ENCODE measurements around the gene LRRC55. TPM values are rescaled to one million over a fixed set of nuclear protein-coding genes. Genes with fewer than 3 reads are reported as not detected.
"Not testable (repeated sequence)": the region's sequence is repeated elsewhere in the genome, so short reads cannot be mapped to it uniquely, and the experiment has no call there.

The LRRC55 gene
- total RNA-seq, 2 experiments from 2014 or later: not detected

DNA sequence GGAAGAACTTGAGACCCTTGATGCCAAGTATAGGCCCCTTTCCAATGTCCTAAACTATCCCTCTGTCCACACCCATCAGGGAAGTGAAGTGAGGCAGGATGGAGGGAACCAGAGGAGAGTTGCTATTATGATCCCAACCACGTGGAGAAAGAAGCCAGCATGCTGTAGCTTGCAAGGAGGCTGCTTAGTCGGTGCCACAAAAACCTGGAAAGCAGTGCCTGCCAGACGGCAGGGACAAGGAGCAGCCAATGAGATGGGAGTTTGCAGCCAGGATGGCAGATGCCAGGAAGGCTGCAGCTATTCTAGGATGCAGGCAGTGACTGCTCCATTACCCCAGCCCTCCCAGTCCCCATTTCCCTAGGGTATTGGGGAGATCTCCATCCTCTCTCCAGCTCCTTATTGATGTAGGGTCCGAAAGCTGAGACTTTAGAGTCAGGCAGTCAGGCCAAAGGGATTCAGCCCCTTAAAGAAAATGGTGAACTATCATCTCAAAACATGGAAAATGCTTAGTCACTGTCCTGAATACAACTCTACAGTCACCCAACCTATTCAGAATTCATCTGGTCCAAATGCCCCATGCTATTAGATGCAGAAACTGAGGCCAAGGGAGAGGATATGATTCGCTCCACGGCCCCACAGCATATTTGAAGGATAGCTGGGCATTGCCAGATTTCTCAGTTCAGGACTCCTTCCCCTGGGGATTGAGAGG is 18.4 kb upstream of the LRRC55 start:
- POLR2A ChIA-PET: interaction anchor here (0.6 kb wide), 1 partner anchor 636 kb away, joined by 4 read pairs; no protein-coding TSS in a partner anchor
- Mint-ChIP-seq H3K27ac (no peak overlapping the region), H3K9me3 (ENCODE audit: insufficient read depth) (no peaks in the 10 kb centered on the region), H3K27me3 (ENCODE audit: low read depth) (peaks cover 9% of the 10 kb centered on the region), H3K4me3 (no peak overlapping the region), H3K36me3 (ENCODE audit: low read depth) (no peaks in the 10 kb centered on the region), H3K4me1 (ENCODE audit: low read depth) (no peaks in the 10 kb centered on the region)
- CTCF ChIA-PET: no interaction called here
- no peak for ATAC-seq
- DNase-seq: no peak

DNA sequence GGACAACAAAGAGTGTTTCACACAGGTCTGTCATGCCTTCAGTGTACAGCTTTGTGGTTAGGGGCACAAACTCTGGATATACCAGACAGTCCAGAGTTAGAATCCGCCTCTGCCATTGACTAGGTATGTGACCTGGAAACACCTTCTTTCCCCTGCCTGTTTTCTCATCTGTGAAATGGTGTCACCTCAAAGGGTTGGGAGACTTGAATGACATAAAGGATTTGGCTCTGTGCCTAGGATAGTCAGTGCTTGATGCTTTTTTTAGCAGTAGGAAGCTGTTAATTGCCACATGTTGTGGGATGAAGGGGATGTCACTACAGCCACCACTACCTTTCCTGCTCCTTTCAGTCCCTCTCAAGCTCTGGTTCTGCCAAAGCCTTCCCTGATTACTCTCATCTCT is 17.4 kb upstream of the LRRC55 start:
- H3K4me3 Mint-ChIP-seq: no peak overlapping the region
- no peak overlapping the region for H3K27ac Mint-ChIP-seq
- H3K27me3 Mint-ChIP-seq (ENCODE audit: low read depth): peaks cover 5% of the 10 kb centered on the region

DNA sequence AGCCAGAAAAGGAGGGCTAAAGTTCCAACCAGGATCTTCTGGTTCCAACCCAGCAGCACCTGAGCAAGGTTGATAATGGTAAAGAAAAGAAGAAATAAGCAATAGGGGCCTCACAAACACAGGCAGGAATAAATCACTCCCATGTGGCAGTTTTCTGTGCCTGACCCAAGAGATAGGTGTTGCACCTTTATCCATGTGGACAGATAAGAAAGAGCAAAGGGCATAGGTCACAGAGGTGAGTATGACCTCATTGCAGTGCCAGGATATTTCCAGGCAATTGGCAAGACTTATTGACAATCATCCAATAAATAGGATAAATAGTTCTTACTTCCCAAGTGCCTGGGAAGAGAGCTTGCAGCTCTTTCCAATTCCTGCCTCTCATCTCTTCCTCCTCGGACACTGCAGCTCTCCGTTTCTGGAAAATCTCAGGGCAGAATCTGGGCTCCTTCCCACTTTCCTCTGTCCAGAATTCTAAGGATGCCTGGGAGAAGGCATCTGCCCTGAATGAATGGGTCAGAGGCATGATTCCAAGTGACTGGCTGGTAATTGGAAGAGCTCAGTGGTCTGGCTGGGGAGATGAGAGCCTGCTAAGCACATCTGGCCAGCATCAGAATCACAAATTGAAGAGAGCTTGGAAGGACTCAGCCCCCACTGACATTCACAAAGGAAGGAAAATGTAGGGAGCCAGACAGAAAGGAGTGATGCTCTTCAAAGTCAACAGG is 14.5 kb upstream of the LRRC55 start:
- no peaks in the 10 kb centered on the region for H3K27me3 Mint-ChIP-seq (ENCODE audit: low read depth)
- no peak overlapping the region for H3K27ac Mint-ChIP-seq
- no peaks in the 10 kb centered on the region for H3K9me3 Mint-ChIP-seq (ENCODE audit: insufficient read depth)
- DNase-seq: no peak
- CTCF ChIA-PET: interaction anchor here (1.2 kb wide), 1 partner anchor 326 kb away, joined by 4 read pairs; no protein-coding TSS in a partner anchor
- no peaks in the 10 kb centered on the region for H3K4me1 Mint-ChIP-seq (ENCODE audit: low read depth)
- ATAC-seq: no peak
- H3K4me3 Mint-ChIP-seq: no peak overlapping the region
- POLR2A ChIA-PET: no interaction called here
- no peaks in the 10 kb centered on the region for H3K36me3 Mint-ChIP-seq (ENCODE audit: low read depth)

More for the DNA sequence above, 17.4 kb upstream of the LRRC55 start:
- Mint-ChIP-seq H3K36me3 (ENCODE audit: low read depth) (no peaks in the 10 kb centered on the region), H3K4me1 (ENCODE audit: low read depth) (no peaks in the 10 kb centered on the region), H3K9me3 (ENCODE audit: insufficient read depth) (no peaks in the 10 kb centered on the region)
- ATAC-seq: no peak
- ChIA-PET POLR2A (no interaction called here), CTCF (no interaction called here)
- no peak for DNase-seq

DNA sequence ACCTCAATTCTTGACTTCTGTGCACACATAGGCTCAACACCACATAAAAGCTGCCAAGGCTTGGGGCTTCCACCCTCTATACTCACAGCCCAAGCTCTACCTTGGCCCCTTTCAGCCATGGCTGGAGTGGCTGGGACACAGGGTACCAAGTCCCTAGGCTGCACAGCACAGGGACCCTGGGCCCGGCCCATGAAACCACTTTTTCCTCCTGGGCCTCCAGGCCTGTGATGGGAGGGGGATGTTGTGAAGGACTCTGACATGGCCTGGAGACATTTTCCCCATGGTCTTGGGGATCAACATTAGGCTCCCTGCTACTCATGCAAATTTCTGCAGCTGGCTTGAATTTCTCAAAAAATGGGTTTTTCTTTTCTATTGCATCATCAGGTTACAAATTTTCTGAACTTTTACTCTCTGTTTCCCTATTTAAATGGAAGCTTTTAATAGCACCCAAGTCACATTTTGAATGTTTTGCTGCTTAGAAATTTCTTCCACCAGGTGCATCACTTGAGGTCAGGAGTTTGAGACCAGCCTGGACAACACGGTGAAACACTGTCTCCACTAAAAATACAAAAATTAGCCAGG is 11.9 kb upstream of the LRRC55 start:
- DNase-seq; H3K27ac Mint-ChIP-seq; H3K27me3 Mint-ChIP-seq (ENCODE audit: low read depth); H3K4me3 Mint-ChIP-seq; POLR2A ChIA-PET; H3K36me3 Mint-ChIP-seq (ENCODE audit: low read depth); ATAC-seq; H3K4me1 Mint-ChIP-seq (ENCODE audit: low read depth); H3K9me3 Mint-ChIP-seq (ENCODE audit: insufficient read depth): not testable (repeated sequence)
- CTCF ChIA-PET: interaction anchor here (1.4 kb wide), 1 partner anchor 79 kb away, joined by 5 read pairs; no protein-coding TSS in a partner anchor

DNA sequence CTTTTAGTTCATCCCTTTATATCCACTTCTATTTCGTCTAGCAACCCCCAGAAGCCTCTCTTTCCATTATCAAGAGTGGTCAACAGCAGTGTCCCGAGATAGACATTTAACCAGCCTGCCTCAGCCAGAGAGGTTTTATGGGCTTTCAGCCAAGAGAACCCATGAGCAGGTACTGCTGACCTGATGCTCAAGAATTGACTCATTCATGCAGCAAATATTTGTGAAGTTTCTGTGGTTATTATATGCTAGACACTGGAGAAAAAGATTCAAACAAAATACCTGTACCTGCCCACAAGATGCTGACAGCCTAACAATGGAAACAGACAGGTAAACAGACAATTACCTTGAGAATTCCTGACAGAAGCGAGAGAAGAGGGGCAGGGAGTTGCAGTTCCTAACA is 9.7 kb upstream of the LRRC55 start:
- Mint-ChIP-seq H3K4me3 (no peak overlapping the region), H3K9me3 (ENCODE audit: insufficient read depth) (no peaks in the 10 kb centered on the region), H3K27me3 (ENCODE audit: low read depth) (peaks cover 5% of the 10 kb centered on the region), H3K4me1 (ENCODE audit: low read depth) (peaks cover 3% of the 10 kb centered on the region), H3K36me3 (ENCODE audit: low read depth) (no peaks in the 10 kb centered on the region), H3K27ac (no peak overlapping the region)
- ChIA-PET CTCF (no interaction called here), POLR2A (no interaction called here)
- ATAC-seq (no peak), DNase-seq (no peak)

DNA sequence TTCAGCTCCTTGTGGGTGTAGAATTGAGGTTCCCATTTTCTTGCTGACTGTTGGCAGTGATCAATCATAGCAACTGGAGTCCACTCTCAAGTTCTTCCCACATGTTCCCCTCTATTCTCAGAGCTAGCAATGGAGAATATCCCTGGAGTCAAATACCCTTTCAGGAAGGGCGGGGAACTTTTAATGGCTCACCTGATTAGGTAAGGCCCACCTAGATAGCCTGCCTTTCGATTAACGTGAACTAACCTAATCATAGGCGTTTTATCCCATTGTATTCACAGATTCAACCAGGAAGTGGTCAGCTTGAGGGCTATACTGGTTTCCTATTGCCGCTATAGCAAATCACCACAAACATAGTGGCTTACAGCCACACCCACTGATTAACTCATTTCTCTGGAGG is 7.1 kb upstream of the LRRC55 start:
- H3K36me3 Mint-ChIP-seq (ENCODE audit: low read depth): no peaks in the 10 kb centered on the region
- DNase-seq: no peak
- H3K9me3 Mint-ChIP-seq (ENCODE audit: insufficient read depth): no peaks in the 10 kb centered on the region
- peaks cover 3% of the 10 kb centered on the region for H3K4me1 Mint-ChIP-seq (ENCODE audit: low read depth)
- ATAC-seq: no peak
- H3K27me3 Mint-ChIP-seq (ENCODE audit: low read depth): peaks cover 9% of the 10 kb centered on the region
- POLR2A ChIA-PET: no interaction called here
- H3K4me3 Mint-ChIP-seq: no peak overlapping the region
- H3K27ac Mint-ChIP-seq: no peak overlapping the region
- CTCF ChIA-PET: no interaction called here

DNA sequence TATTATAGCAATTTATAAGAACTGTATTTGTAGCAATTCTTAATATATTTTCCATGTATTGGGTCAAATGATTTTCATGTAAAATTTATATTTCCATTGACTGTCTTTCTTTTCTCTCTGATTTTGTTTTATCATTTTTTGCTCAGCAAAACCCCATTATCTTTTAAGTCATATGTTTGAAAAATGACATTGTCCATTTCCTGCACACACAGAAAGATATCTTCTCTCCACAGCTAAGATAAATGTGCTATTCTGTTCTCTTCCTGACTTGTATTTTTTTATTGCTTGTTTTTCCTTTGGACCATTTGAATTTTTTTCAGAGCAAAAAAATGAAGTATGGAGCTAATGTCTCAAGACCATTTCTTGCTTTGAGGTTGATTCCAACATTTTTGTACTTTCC is 6.3 kb upstream of the LRRC55 start:
- DNase-seq: no peak
- Mint-ChIP-seq H3K4me3 (no peak overlapping the region), H3K27ac (no peak overlapping the region), H3K4me1 (ENCODE audit: low read depth) (peaks cover 3% of the 10 kb centered on the region), H3K9me3 (ENCODE audit: insufficient read depth) (no peaks in the 10 kb centered on the region), H3K27me3 (ENCODE audit: low read depth) (peaks cover 16% of the 10 kb centered on the region), H3K36me3 (ENCODE audit: low read depth) (no peaks in the 10 kb centered on the region)
- CTCF ChIA-PET: no interaction called here
- ATAC-seq: no peak
- POLR2A ChIA-PET: interaction anchor here (0.6 kb wide), 1 partner anchor 27 kb away, joined by 3 read pairs; no protein-coding TSS in a partner anchor

DNA sequence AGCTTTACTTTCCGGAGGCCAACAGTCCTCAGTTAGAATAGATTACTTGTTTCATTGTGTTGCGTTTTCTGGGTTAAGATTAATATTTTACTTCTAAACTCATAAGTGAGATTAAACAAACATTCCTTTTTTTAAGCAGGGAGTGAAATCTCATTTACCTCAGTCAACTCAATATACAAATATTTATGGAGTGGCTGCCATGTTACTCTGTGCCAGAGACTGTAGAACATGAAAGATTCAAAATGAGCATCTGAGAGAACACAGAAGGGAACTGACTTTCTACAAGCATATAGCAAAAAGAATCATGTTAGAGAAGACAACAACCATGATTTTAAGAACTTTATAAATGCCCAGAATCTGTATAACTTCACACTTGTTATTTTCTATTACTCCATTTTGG is 3.4 kb upstream of the LRRC55 start:
- Mint-ChIP-seq H3K27me3 (ENCODE audit: low read depth) (peaks cover 21% of the 10 kb centered on the region), H3K9me3 (ENCODE audit: insufficient read depth) (no peaks in the 10 kb centered on the region), H3K4me3 (no peak overlapping the region), H3K27ac (no peak overlapping the region), H3K4me1 (ENCODE audit: low read depth) (peaks cover 3% of the 10 kb centered on the region), H3K36me3 (ENCODE audit: low read depth) (no peaks in the 10 kb centered on the region)
- DNase-seq (no peak), ATAC-seq (no peak)
- ChIA-PET CTCF (no interaction called here), POLR2A (no interaction called here)

DNA sequence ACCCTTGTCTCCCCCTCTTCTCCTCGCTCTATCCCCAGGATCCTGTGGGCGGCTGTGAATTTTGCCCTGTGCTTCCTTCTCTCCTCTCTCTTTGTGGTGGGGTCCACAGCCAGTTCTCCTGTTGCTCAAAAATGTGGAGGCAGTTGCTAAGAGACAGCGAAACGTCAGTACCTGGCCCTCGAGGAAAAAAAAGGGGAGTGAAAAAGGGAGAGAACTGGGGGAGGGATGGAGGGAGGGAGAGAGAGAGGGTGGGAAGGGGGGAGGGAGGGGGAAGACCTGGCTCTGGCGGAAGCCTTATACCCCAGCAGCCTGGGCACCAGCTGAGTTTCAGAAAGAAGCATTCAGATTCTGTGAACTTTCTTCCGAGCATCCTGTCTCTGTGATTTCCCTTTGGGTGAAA is 2.1 kb upstream of the LRRC55 start:
- ChIA-PET CTCF (no interaction called here), POLR2A (no interaction called here)
- no peak overlapping the region for H3K27ac Mint-ChIP-seq
- no peak overlapping the region for H3K4me3 Mint-ChIP-seq
- ATAC-seq: no peak
- peaks cover 21% of the 10 kb centered on the region for H3K27me3 Mint-ChIP-seq (ENCODE audit: low read depth)
- no peaks in the 10 kb centered on the region for H3K9me3 Mint-ChIP-seq (ENCODE audit: insufficient read depth)
- DNase-seq: no peak
- H3K36me3 Mint-ChIP-seq (ENCODE audit: low read depth): no peaks in the 10 kb centered on the region
- peaks cover 3% of the 10 kb centered on the region for H3K4me1 Mint-ChIP-seq (ENCODE audit: low read depth)

DNA sequence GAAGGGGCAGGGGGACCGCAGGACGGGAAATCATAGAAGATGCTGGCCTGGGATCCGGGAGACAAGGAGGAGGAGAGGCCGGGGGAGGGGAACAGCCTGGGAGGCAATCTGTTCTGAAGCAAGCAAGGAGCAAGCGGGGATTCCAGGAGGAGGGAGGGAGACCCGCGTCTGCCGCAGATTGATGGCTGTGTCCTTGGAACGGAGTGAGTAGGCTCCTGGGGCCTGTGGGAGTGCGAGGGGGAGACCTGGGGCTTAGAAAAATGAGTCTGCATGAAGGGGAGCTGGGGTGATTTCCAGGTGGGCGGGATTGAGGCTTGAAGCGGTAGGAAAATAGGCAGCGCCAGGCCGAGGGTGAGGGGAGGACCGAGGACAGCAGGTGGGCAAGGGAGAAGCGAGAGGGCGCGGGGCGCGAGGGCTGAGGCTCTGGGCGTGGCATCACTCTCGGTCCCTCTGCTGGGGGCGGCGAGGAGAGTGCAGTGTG is 1.6 kb upstream of the LRRC55 start:
- no peak overlapping the region for H3K4me3 Mint-ChIP-seq
- POLR2A ChIA-PET: no interaction called here
- no peaks in the 10 kb centered on the region for H3K9me3 Mint-ChIP-seq (ENCODE audit: insufficient read depth)

DNA sequence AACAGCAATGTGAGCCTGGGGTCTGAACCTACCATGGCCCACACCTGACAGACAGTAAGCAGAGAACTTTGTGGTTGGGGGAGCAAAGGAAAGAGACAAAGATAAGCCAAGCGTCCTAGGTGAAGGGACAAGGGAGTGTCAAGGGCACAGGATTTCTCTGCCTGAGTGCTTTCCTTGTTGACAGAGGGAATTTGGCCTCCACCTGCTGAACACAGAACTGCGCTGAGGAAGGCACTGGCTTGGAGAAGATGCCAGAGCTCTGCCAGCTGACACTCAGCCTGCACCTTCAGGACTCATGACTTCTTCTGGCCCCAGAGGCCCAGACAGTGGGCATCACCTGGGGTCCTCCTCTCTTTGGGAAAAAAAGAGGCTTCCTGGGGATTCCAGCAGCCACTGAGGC is 789 bp upstream of the LRRC55 start:
- Mint-ChIP-seq H3K36me3 (ENCODE audit: low read depth) (no peaks in the 10 kb centered on the region), H3K9me3 (ENCODE audit: insufficient read depth) (no peaks in the 10 kb centered on the region), H3K27me3 (ENCODE audit: low read depth) (peaks cover 18% of the 10 kb centered on the region), H3K4me1 (ENCODE audit: low read depth) (no peaks in the 10 kb centered on the region), H3K4me3 (no peak overlapping the region), H3K27ac (no peak overlapping the region)
- ATAC-seq (no peak), DNase-seq (no peak)
- CTCF ChIA-PET: no interaction called here
- POLR2A ChIA-PET: no interaction called here

More for the DNA sequence above, 1.6 kb upstream of the LRRC55 start:
- no peaks in the 10 kb centered on the region for H3K36me3 Mint-ChIP-seq (ENCODE audit: low read depth)
- H3K4me1 Mint-ChIP-seq (ENCODE audit: low read depth): peaks cover 1% of the 10 kb centered on the region
- CTCF ChIA-PET: no interaction called here
- H3K27me3 Mint-ChIP-seq (ENCODE audit: low read depth): peaks cover 19% of the 10 kb centered on the region
- no peak for DNase-seq
- ATAC-seq: no peak
- no peak overlapping the region for H3K27ac Mint-ChIP-seq

DNA sequence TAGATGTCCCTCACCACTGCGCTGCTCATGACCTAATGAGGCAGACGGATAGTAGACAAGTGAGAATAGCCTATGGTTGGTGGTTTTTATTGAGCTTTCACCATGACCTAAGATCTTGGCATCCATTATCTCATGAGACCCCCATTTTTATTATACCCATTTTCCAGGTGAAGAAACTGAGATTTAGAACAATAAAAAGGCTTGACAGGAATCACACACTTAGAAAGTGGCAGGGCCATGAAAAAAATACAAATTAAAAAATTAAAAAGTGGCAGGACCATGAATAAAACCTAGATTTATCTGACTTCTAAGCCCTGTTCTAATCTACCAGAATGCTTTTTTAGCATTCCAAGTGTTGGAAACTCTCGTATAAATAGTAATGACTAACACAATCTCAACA is 1.1 kb downstream of the LRRC55 start:
- Mint-ChIP-seq H3K27me3 (ENCODE audit: low read depth) (peaks cover 16% of the 10 kb centered on the region), H3K4me1 (ENCODE audit: low read depth) (no peaks in the 10 kb centered on the region), H3K4me3 (no peak overlapping the region), H3K36me3 (ENCODE audit: low read depth) (no peaks in the 10 kb centered on the region), H3K9me3 (ENCODE audit: insufficient read depth) (no peaks in the 10 kb centered on the region), H3K27ac (no peak overlapping the region)
- POLR2A ChIA-PET: no interaction called here
- ATAC-seq (no peak), DNase-seq (no peak)
- CTCF ChIA-PET: interaction anchor here (1.7 kb wide), 1 partner anchor 66 kb away, joined by 6 read pairs; no protein-coding TSS in a partner anchor
